Mesendoderm (in vitro differentiated cells): ENCODE measurements around the gene FAM3A.

ENCODE experiments used
- DNase-seq: peaks from one replicate; pipeline ENCODE4 v3.0.0; 2013
- H2AK5ac ChIP-seq: 2 replicates; pipeline ENCODE4 v1.6.1; 2013; ENCODE audit warnings: low read length, inconsistent platforms
- H2BK120ac ChIP-seq: 2 replicates; pipeline ENCODE4 v1.6.1; 2013; ENCODE audit warnings: low read depth, mild to moderate bottlenecking, low read length, moderate library complexity, mixed read lengths
- H2BK15ac ChIP-seq: replicated peaks from 2 replicates; pipeline ENCODE4 v1.6.1; 2013; ENCODE audit warnings: low read depth, mild to moderate bottlenecking, moderate library complexity
- H2BK5ac ChIP-seq: 2 replicates; pipeline ENCODE4 v1.6.1; 2013; ENCODE audit warnings: low read length, inconsistent platforms
- H3K18ac ChIP-seq: 2 replicates; pipeline ENCODE4 v1.6.1; 2013; ENCODE audit warnings: mild to moderate bottlenecking, low read length, mixed read lengths
- H3K23ac ChIP-seq: one replicate; pipeline ENCODE4 v1.6.1; 2013; ENCODE audit warnings: low read length
- H3K27ac ChIP-seq: 2 replicates; pipeline ENCODE4 v1.5.1; 2013; ENCODE audit warnings: low read depth, mild to moderate bottlenecking, inconsistent platforms, low read length, moderate library complexity
- H3K27me3 ChIP-seq: 2 replicates; pipeline ENCODE4 v1.6.1; 2013; ENCODE audit warnings: low read length, control low read depth, mild to moderate bottlenecking, inconsistent platforms; ENCODE audit not compliant: insufficient read depth, poor library complexity
- H3K36me3 ChIP-seq: 2 replicates; pipeline ENCODE4 v1.6.1; 2013; ENCODE audit warnings: low read length, inconsistent platforms; ENCODE audit not compliant: control insufficient read depth, insufficient read depth
- H3K4ac ChIP-seq: one replicate; pipeline ENCODE4 v1.6.1; 2013; ENCODE audit warnings: low read depth, mild to moderate bottlenecking, low read length, moderate library complexity
- H3K4me1 ChIP-seq: 2 replicates; pipeline ENCODE4 v1.6.1; 2013; ENCODE audit warnings: low read depth, low read length, inconsistent platforms; ENCODE audit not compliant: control insufficient read depth
- H3K4me2 ChIP-seq: 2 replicates; pipeline ENCODE4 v1.6.1; 2013; ENCODE audit warnings: low read length
- H3K4me3 ChIP-seq: 2 replicates; pipeline ENCODE4 v1.5.1; 2013; ENCODE audit warnings: mild to moderate bottlenecking, low read length
- H3K56ac ChIP-seq: one replicate; pipeline ENCODE4 v1.6.1; 2013; ENCODE audit warnings: low read length
- H3K79me1 ChIP-seq: 2 replicates; pipeline ENCODE4 v1.6.1; 2013; ENCODE audit warnings: low read length, inconsistent platforms
- H3K79me2 ChIP-seq: 2 replicates; pipeline ENCODE4 v1.6.1; 2013; ENCODE audit warnings: mild to moderate bottlenecking, low read length; ENCODE audit not compliant: control insufficient read depth, insufficient read depth
- H3K9ac ChIP-seq: 2 replicates; pipeline ENCODE4 v1.6.1; 2013; ENCODE audit warnings: low read length, inconsistent platforms
- H4K5ac ChIP-seq: one replicate; pipeline ENCODE4 v1.6.1; 2013; ENCODE audit warnings: low read length
- H4K8ac ChIP-seq: one replicate; pipeline ENCODE4 v1.6.1; 2013; ENCODE audit warnings: low read depth, mild to moderate bottlenecking, control low read depth, low read length, moderate library complexity
- WGBS: extraction: QIAGEN DNeasy Blood & Tissue Kit; methylation state at CpG from one replicate; pipeline ENCODE4 v1.1.7; 2013; ENCODE audit warnings: low lambda C conversion rate, missing lambda C conversion rate; ENCODE audit not compliant: insufficient coverage; ENCODE audit errors: extremely low coverage; 5-methylcytosine and 5-hydroxymethylcytosine counted together

Gene FAM3A

DNA sequence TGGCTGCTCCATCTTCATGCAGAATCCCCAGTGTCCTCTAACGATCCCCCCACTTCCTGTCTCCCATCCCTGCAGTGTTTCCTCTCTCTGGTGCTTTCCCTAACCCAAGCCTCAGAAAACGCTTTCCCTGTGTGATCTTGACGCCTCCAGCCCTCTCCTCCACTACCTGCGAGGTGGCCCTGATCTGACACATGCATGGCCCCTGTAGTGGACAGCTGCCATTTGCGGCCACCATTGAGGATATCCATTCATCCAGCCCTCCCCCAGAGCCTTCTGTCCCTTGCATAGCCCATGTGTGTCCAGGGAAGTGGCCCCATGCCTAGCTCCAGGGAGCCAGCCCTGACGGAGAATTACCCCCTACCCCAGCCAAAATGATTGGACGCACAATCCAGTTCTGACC, 32.7 kb downstream of the FAM3A start:
- H4K8ac ChIP-seq: no peak overlapping the region
- WGBS: no CpG with 5 or more reads among the region's 7 CpGs
- no peaks in the 10 kb centered on the region for H3K79me2 ChIP-seq
- no peaks in the 10 kb centered on the region for H3K79me1 ChIP-seq
- H3K27me3 ChIP-seq: no peaks in the 10 kb centered on the region
- H3K4me2 ChIP-seq: no peak overlapping the region
- H3K56ac ChIP-seq: no peak overlapping the region
- no peak overlapping the region for H4K5ac ChIP-seq
- H2AK5ac ChIP-seq: no peak overlapping the region
- no peak overlapping the region for H2BK15ac ChIP-seq
- H3K27ac ChIP-seq: no peak overlapping the region
- DNase-seq: no peak
- no peak overlapping the region for H2BK5ac ChIP-seq
- H3K23ac ChIP-seq: no peak overlapping the region
- no peak overlapping the region for H3K4ac ChIP-seq
- H3K4me1 ChIP-seq: no peaks in the 10 kb centered on the region
- no peak overlapping the region for H3K9ac ChIP-seq
- no peak overlapping the region for H2BK120ac ChIP-seq
- no peak overlapping the region for H3K4me3 ChIP-seq
- H3K36me3 ChIP-seq: no peaks in the 10 kb centered on the region
- no peak overlapping the region for H3K18ac ChIP-seq

DNA sequence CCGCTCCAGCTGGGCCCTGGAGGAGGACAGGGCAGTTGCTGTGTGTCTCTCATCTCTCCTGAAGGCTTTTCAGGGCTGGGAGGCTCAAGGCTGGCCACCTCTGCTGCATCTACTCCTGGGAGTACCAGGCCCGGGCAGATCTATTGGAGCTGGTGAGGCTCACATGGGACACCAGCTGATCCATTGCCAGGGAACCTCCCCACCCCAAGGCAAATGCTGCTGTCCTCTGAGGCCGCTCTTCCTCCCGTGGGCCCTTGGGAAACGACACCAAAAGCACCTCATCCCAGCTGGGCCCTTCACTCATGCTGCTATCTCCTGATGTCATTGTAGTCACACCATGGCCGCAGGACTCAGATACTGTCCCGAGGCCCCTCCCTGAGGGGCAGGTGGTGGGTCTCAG, 33.2 kb downstream of the FAM3A start:
- no peak overlapping the region for H3K23ac ChIP-seq
- H4K5ac ChIP-seq: no peak overlapping the region
- H3K36me3 ChIP-seq: no peaks in the 10 kb centered on the region
- no peaks in the 10 kb centered on the region for H3K79me1 ChIP-seq
- no peak overlapping the region for H2BK15ac ChIP-seq
- no peaks in the 10 kb centered on the region for H3K27me3 ChIP-seq
- H3K56ac ChIP-seq: no peak overlapping the region
- H2BK120ac ChIP-seq: no peak overlapping the region
- no peak overlapping the region for H2AK5ac ChIP-seq
- H3K4ac ChIP-seq: no peak overlapping the region
- no peak overlapping the region for H3K9ac ChIP-seq
- no peaks in the 10 kb centered on the region for H3K79me2 ChIP-seq
- no peak overlapping the region for H3K18ac ChIP-seq
- no peak overlapping the region for H3K27ac ChIP-seq
- no peak overlapping the region for H2BK5ac ChIP-seq
- H3K4me2 ChIP-seq: no peak overlapping the region
- DNase-seq: no peak
- no peak overlapping the region for H3K4me3 ChIP-seq
- no peaks in the 10 kb centered on the region for H3K4me1 ChIP-seq
- WGBS: no CpG with 5 or more reads among the region's 7 CpGs
- no peak overlapping the region for H4K8ac ChIP-seq

DNA sequence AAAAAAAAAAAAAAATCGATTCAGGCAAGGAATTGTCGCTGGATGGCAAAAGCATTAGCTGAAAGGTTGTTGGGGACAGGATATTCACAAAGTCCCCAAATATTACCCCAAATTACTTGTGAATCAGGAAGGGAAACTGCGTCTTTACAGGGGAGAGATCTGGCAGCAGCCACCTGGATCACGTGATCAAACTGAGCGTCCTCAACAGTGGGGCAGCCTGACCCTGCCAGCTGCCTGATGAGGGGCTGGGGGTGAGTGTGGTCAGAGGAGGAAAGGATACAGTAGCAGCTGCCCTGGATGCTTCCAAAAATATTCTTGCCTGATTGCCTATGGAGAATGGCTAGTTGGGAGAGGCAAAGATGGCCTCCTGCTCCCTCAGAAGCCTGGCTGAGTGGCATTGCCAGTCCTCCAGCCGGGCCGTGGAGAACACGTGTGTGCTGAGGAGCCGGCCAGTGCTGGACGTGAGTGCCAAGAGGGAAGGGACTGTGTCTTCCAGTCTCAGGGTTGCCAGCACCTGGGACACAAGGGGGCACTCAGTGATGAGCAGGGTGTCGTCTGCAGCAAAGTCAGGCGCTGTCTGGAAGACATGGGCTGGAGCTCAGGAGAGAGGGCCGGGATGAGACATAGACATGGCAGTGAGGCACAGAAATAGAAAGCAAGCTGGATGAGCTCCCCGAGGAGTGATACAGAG, 34.0 kb downstream of the FAM3A start:
- no CpG with 5 or more reads among the region's 14 CpGs for WGBS
- no peak overlapping the region for H3K4ac ChIP-seq

GRCh38 chrX:154481195-154481594, 34.8 kb downstream of the FAM3A start:
- Histone ChIP-seq H3K56ac (no peak overlapping the region), H3K18ac (no peak overlapping the region), H3K79me1 (no peaks in the 10 kb centered on the region), H3K36me3 (no peaks in the 10 kb centered on the region), H2BK15ac (no peak overlapping the region), H2AK5ac (no peak overlapping the region), H3K4ac (no peak overlapping the region), H2BK120ac (no peak overlapping the region), H3K27ac (no peak overlapping the region), H4K8ac (no peak overlapping the region), H3K79me2 (no peaks in the 10 kb centered on the region), H3K4me3 (no peak overlapping the region), H3K4me2 (no peak overlapping the region), H3K23ac (no peak overlapping the region), H4K5ac (no peak overlapping the region), H2BK5ac (no peak overlapping the region), H3K9ac (no peak overlapping the region), H3K4me1 (no peaks in the 10 kb centered on the region), H3K27me3 (no peaks in the 10 kb centered on the region)
- no CpG with 5 or more reads among the region's 5 CpGs for WGBS
- DNase-seq: no peak

More for the DNA sequence above, 34.0 kb downstream of the FAM3A start:
- no peak overlapping the region for H3K4me2 ChIP-seq
- no peak overlapping the region for H2BK5ac ChIP-seq
- H3K18ac ChIP-seq: no peak overlapping the region
- no peak for DNase-seq
- H3K79me2 ChIP-seq: no peaks in the 10 kb centered on the region
- no peak overlapping the region for H4K8ac ChIP-seq
- no peak overlapping the region for H2AK5ac ChIP-seq
- H3K27me3 ChIP-seq: no peaks in the 10 kb centered on the region
- no peak overlapping the region for H3K56ac ChIP-seq
- no peak overlapping the region for H4K5ac ChIP-seq
- no peaks in the 10 kb centered on the region for H3K36me3 ChIP-seq
- no peak overlapping the region for H3K23ac ChIP-seq
- no peaks in the 10 kb centered on the region for H3K4me1 ChIP-seq
- H2BK15ac ChIP-seq: no peak overlapping the region
- no peaks in the 10 kb centered on the region for H3K79me1 ChIP-seq
- H3K4me3 ChIP-seq: no peak overlapping the region
- no peak overlapping the region for H3K27ac ChIP-seq
- no peak overlapping the region for H3K9ac ChIP-seq
- no peak overlapping the region for H2BK120ac ChIP-seq

DNA sequence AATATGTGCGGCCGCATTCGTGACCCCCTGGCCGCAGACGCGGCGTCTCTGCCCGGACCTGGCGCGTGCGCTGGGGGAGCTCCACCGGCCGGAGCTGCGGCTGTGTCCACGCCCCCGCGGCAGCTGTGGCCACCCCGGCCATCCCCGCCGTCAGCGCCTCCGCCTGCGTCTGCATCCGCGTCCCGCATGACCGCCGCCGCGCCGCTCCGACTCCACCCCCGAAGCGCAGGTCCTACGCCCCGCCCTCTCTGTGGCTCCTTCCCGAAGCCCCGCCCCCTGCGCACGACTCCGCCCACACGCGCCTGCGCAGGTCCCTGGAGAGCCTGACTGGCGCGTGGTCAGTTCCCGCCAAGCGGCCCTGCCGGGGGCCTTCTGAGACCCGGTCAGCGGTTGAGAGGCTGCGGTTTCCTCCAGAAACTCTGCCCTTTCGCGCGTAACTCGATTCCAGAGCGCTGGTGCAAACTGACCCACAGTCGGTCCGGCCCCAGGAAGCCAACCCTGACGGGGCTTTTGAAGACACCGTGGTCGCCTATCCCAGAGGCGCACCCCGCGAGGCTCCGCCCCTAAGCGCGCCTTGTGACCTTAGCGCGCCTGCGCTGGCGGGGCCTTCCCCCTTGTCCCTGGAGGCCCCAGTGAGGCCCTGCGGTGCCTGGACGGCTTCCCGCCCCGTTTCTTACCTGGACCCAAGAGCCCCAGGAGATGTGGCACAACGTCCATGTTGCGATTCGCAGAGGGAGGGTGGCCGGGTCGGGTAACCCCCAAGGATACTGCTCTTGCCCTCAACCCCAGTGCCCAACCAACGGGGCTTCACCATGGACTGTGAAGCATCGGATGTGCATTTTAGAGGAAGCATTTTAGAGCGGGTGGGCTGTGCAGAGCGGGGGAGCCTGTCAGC, 37.1 kb downstream of the FAM3A start, which contains the start of gene LAGE3:
Gene LAGE3 (minus strand): TSS at position 554 of the 895 bp plus-strand sequence. CDS start 366 bp downstream, at position 188.
- H3K36me3 ChIP-seq: no peaks in the 10 kb centered on the region
- no peak within 1 kb of the TSS for H2BK15ac ChIP-seq
- WGBS: no CpG with 5 or more reads among the region's 85 CpGs
- no peaks in the 10 kb centered on the region for H3K4me1 ChIP-seq
- H3K9ac ChIP-seq: peak within 1 kb of the TSS; percentile 60
- no peak within 1 kb of the TSS for H3K27ac ChIP-seq
- H4K5ac ChIP-seq: no peak within 1 kb of the TSS
- H3K4me3 ChIP-seq: peak within 1 kb of the TSS; percentile 35
- H2AK5ac ChIP-seq: no peak within 1 kb of the TSS
- peak within 1 kb of the TSS; percentile 45 for H3K18ac ChIP-seq
- no peaks in the 10 kb centered on the region for H3K79me1 ChIP-seq
- no peaks in the 10 kb centered on the region for H3K27me3 ChIP-seq
- no peak within 1 kb of the TSS for H4K8ac ChIP-seq
- peak within 1 kb of the TSS; percentile 34 for H3K4me2 ChIP-seq
- no peaks in the 10 kb centered on the region for H3K79me2 ChIP-seq
- H3K23ac ChIP-seq: no peak within 1 kb of the TSS
- H2BK5ac ChIP-seq: no peak within 1 kb of the TSS
- peak; percentile 86 for DNase-seq
- no peak within 1 kb of the TSS for H2BK120ac ChIP-seq
- H3K56ac ChIP-seq: peak within 1 kb of the TSS; percentile 71
- no peak within 1 kb of the TSS for H3K4ac ChIP-seq
